ENCODE results near the gene HBB. TPM values are rescaled to one million over a fixed set of nuclear protein-coding genes. Genes with fewer than 3 reads are reported as not detected.
"Not testable (repeated sequence)": the region's sequence is repeated elsewhere in the genome, so short reads cannot be mapped to it uniquely, and the experiment has no call there.

Gene HBB
- total RNA-seq, 4 donors from 2014 or later: 2.8 TPM; not detected in 3

DNA sequence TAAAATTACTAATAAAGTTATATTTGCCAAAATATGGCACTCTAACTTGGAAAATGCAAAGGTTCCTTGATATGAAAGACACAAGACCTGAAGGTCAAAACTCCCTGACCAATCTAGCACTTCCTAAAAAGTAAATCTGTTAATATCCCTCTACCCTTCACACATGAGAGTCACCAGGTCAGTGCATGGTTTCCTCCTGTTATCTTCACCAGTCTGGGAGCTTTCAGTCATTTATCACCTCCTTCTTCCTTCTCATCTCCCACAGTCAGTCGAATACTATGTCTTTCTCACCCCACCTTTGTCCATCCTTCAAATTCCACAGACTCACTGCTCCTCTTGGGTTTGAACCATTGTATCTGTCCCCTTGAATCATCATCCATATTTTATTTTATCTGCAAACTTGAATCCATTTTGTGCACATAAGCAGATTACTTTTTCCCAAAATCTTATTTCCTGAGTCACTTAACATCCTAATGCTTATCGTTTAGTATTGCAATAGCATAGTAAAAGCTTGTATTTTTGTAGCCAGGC lies 40.2 kb upstream of the HBB start:
- no peaks in the 10 kb centered on the region for H3K9me3 ChIP-seq
- no peak for DNase-seq
- no peak overlapping the region for H3K4me3 ChIP-seq
- no peaks in the 10 kb centered on the region for H3K36me3 ChIP-seq
- TF ChIP-seq, protein P1, sequence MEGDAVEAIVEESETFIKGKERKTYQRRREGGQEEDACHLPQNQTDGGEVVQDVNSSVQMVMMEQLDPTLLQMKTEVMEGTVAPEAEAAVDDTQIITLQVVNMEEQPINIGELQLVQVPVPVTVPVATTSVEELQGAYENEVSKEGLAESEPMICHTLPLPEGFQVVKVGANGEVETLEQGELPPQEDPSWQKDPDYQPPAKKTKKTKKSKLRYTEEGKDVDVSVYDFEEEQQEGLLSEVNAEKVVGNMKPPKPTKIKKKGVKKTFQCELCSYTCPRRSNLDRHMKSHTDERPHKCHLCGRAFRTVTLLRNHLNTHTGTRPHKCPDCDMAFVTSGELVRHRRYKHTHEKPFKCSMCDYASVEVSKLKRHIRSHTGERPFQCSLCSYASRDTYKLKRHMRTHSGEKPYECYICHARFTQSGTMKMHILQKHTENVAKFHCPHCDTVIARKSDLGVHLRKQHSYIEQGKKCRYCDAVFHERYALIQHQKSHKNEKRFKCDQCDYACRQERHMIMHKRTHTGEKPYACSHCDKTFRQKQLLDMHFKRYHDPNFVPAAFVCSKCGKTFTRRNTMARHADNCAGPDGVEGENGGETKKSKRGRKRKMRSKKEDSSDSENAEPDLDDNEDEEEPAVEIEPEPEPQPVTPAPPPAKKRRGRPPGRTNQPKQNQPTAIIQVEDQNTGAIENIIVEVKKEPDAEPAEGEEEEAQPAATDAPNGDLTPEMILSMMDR (IDR thresholded peaks at IDR 0.05): no peak
- TF ChIP-seq POLR2A (IDR thresholded peaks at IDR 0.05): no peak
- H3K27me3 ChIP-seq: no peaks in the 10 kb centered on the region
- no peak overlapping the region for H3K27ac ChIP-seq
- no peaks in the 10 kb centered on the region for H3K4me1 ChIP-seq

DNA sequence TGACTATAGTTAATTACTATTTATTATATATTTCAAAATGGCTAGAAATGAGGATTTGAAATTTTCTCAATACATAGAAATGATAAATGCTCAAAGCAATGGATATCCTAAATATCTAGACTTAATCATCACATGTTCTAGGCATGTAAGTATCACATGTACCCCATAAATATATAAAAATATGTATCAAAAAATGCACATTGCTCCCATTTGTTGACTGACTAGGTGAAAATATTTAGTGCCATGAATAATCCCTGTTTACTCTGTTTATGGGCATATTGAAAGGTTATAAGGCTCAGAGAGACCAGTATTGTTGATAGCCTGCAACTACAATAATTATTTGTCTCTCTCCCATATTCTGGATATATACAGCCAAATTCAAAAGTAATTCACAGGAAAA lies 39.7 kb upstream of the HBB start:
- Histone ChIP-seq H3K4me3 (no peak overlapping the region), H3K9me3 (no peaks in the 10 kb centered on the region), H3K27me3 (no peaks in the 10 kb centered on the region), H3K27ac (no peak overlapping the region), H3K4me1 (no peaks in the 10 kb centered on the region), H3K36me3 (no peaks in the 10 kb centered on the region)
- TF ChIP-seq POLR2A (IDR thresholded peaks at IDR 0.05): no peak
- TF ChIP-seq, protein P1 (IDR thresholded peaks at IDR 0.05): no peak
- DNase-seq: no peak

DNA sequence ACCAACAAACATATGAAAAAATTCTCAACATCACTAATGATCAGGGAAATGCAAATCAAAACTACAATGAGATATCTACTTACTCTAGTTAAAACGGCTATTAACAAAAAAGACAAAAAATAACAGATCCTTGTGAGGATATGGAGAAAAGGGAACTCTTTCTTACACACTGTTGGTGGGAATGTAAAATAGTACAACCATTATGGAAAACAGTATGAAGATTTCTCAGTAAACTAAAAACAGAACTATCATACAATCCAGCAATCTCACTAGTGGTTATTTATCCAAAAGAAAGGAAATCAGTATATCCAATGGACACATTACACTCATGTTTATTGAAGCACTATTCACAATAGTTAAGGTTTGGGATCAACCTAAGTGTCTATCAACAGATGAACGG lies 39.0 kb upstream of the HBB start:
- Histone ChIP-seq H3K27ac (no peak overlapping the region), H3K36me3 (no peaks in the 10 kb centered on the region), H3K4me1 (no peaks in the 10 kb centered on the region), H3K9me3 (no peaks in the 10 kb centered on the region), H3K27me3 (no peaks in the 10 kb centered on the region), H3K4me3 (no peak overlapping the region)
- DNase-seq: no peak
- no peak for TF ChIP-seq POLR2A (IDR thresholded peaks at IDR 0.05)
- TF ChIP-seq, protein P1 (IDR thresholded peaks at IDR 0.05): no peak

DNA sequence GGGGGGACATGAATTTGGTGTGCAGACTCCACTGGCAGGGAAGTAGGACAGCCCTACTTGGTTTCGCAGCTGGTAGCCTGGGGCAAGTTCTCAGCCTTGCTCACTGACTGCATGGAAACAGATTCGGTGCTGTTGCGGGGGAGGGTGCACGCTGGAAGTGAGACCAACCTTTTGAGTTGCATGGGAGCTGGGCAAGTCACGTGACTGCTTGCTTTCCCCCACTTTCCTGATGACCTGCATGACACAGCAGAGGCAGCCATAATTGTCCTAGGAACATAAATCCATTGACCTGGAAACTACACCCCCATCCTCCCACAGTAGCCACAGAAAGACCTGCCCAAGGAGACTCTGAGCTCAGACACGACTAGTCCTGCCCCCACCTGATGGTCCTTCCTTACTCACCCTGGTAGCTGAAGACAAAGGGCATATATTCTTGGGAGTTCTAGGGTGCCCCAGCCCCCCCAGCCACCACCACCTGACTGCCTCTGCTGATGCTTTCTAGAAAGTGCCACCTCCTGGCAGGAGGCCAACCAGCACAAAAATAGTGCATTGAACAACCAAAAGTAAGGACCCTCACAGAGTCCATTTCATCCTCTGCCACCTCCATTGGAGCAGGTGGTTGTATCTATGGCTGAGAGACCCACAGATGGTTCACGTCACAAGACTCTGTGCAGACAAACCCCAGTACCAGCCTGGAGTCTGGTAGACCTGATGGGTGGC lies 31.8 kb upstream of the HBB start:
- H3K4me3 ChIP-seq: no peak overlapping the region
- no peak overlapping the region for H3K27ac ChIP-seq
- no peaks in the 10 kb centered on the region for H3K36me3 ChIP-seq
- no peaks in the 10 kb centered on the region for H3K9me3 ChIP-seq
- no peaks in the 10 kb centered on the region for H3K27me3 ChIP-seq
- no peak for DNase-seq
- H3K4me1 ChIP-seq: no peaks in the 10 kb centered on the region
- TF ChIP-seq, protein P1 (IDR thresholded peaks at IDR 0.05): no peak
- TF ChIP-seq POLR2A (IDR thresholded peaks at IDR 0.05): no peak

DNA sequence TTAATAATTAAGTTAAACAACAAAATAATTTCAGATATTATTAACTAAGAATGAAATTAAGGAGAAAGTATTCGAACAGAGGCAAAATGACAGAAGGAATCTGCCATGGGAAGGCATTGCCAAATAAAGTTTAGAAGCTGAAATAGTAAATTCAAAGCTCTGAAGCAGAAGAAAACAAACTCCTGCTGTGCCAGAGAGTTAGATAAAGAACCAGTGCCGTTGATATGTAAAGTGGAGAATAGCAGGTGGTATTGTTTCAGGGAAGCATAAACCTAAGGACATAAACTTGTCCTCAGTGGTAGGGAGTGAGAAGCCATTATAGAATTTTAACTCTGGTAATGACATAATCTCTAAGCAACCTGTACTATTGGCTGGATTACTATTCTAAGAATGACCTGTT lies 30.4 kb upstream of the HBB start:
- Histone ChIP-seq H3K4me3 (no peak overlapping the region), H3K27ac (no peak overlapping the region), H3K9me3 (no peaks in the 10 kb centered on the region), H3K36me3 (no peaks in the 10 kb centered on the region), H3K4me1 (no peaks in the 10 kb centered on the region), H3K27me3 (no peaks in the 10 kb centered on the region)
- TF ChIP-seq, protein P1 (IDR thresholded peaks at IDR 0.05): no peak
- no peak for TF ChIP-seq POLR2A (IDR thresholded peaks at IDR 0.05)
- no peak for DNase-seq

DNA sequence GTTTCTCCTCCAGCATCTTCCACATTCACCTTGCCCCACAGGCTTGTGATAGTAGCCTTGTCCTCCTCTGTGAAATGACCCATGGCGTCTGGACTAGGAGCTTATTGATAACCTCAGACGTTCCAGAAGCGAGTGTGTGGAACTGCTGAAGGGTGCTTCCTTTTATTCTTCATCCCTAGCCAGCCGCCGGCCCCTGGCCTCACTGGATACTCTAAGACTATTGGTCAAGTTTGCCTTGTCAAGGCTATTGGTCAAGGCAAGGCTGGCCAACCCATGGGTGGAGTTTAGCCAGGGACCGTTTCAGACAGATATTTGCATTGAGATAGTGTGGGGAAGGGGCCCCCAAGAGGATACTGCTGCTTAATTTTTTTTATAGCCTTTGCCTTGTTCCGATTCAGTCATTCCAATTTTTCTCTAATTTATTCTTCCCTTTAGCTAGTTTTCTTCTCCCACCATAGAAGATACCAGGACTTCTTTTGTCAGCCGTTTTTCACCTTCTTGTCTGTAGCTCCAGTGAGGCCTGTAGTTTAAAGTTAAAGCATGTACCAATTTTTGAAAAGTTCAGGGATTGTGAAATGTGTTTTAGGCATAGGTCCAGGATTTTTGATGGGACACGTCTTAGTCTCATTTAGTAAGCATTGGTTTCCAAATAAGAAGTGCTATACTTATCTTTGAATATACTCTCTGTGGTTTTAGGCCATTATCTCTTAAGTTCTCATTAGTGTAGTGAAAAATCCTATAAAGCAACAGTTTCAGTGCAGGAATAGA lies 28.0 kb upstream of the HBB start, which contains the start of gene HBG2:
Gene HBG2, minus strand, starts transcription at position 136 of the 768 bp plus-strand sequence. Its CDS starts 53 bp downstream, at position 83.
- not testable (repeated sequence) for H3K4me3 ChIP-seq, H3K27me3 ChIP-seq, H3K4me1 ChIP-seq, DNase-seq, H3K9me3 ChIP-seq, H3K36me3 ChIP-seq, H3K27ac ChIP-seq

DNA sequence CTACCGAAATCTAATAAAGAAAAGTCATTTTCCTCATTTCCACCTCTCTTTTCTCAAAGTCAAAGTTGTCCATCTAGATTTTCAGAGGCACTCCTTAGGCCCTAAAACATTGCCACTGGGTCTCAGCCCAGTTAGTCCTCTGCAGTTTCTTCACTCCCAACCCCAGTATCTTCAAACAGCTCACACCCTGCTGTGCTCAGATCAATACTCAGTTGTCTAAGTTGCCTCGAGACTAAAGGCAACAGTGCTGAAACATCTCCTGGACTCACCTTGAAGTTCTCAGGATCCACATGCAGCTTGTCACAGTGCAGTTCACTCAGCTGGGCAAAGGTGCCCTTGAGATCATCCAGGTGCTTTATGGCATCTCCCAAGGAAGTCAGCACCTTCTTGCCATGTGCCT lies 27.2 kb upstream of the HBB start:
- H3K4me1 ChIP-seq, H3K36me3 ChIP-seq, H3K27me3 ChIP-seq, H3K4me3 ChIP-seq, DNase-seq, H3K27ac ChIP-seq, H3K9me3 ChIP-seq: not testable (repeated sequence)

DNA sequence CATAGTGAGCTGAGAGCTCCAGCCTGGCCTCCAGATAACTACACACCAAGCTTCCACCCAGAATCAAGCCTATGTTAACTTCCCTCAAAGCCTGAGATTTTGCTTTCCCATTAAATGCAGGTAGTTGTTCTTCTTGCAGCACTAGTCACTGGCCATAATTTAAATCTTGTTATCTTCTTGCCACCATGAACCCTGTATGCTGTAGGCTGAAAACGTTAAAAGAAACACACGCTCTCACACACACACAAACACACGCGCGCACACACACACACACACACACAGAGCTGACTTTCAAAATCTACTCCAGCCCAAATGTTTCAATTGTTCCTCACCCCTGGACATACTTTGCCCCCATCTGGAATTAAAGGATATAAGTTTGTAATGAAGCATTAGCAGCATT lies 26.6 kb upstream of the HBB start:
- DNase-seq, H3K36me3 ChIP-seq, H3K27me3 ChIP-seq: not testable (repeated sequence)

More for the DNA sequence above, 26.6 kb upstream of the HBB start:
- H3K27ac ChIP-seq, H3K9me3 ChIP-seq, H3K4me1 ChIP-seq, H3K4me3 ChIP-seq: not testable (repeated sequence)
